ENCODE results near the gene INAFM2.
A peak's percentile ranks its signal among the peaks of the same experiment; 100 is the strongest.

The INAFM2 gene

DNA sequence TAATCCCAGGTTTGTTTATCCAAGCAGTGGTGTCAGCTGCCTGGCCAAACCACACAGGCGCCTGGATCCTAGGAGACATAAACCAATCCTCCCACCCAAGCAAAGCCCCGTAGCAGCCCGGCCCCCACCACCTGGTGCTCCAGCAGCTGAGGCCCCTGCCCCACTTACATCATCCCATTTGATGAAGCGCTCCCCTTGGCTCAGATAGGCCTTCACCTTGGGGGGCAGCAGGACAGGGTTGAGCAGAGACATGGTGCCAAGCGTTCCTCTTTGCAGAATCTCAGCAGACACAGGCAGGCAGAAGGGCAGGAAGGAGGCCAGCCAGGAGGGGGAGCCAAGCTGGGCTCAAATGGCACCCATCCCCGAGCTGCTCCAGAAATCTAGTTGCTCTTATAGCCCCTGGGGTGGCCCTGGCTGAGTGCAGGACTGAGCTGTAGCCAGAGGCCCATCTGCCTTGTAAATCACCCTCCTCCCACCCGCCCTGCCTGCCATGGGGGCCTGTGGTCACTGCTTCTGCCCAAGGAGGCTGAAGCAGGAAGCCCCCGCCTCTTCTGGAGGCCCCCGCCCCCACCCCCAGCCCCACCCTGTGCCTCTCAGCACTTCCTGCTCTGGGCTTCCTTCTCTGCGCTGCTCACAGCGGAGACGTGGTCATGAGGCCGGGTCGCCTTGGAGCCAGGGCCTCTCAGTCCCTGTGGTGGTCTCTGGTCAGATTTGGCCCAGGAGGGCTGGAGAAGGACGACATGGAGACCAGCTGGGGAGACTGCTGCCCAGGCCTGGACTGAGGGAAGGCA is 15.9 kb upstream of the INAFM2 start, which contains the start of gene PLCB2:
PLCB2 (minus strand) TSS at position 515 of the 791 bp plus-strand sequence; CDS start at position 252, 263 bp downstream.
- TF ChIP-seq CTCF (IDR thresholded peaks at IDR 0.05; ENCODE audit: insufficient read depth, low read length, poor library complexity, severe bottlenecking), result peak; percentile 58
- H3K27me3 ChIP-seq (replicated peaks; ENCODE audit: control insufficient read depth, insufficient read depth, low read length), result no peaks in the 10 kb centered on the region
- no peaks in the 10 kb centered on the region for H3K36me3 ChIP-seq (ENCODE audit: control insufficient read depth, insufficient read depth, low read length)
- H3K4me3 ChIP-seq (replicated peaks; ENCODE audit: low read depth, low read length), result peak within 1 kb of the TSS; percentile 71
- DNase-seq (ENCODE audit: extremely low read depth, insufficient read length), result peak; percentile 65

DNA sequence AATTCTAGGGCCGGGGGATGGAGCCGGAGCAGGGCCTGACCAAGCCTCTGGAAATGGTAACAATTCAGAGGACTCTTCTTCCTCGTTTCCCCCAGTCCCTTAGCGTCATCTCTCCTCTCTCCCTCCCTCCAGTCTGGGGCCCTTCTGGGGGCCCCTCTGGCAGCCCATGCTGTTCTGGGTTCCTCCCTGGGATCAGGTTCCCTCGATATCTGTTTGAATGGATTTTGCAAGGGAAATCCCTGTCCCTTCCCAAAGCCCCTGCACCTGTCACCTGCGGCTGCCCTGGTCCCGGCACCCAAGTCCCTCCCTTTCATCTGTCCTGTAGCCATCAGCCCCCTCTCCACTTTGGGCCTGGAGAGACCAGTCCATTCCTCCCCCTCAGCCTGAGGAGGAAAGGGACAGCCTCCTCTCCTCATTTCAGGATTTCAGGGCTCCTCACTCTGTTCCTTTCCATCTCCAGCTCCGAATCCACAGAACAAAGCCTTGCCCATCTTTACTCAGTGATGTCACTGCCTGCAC is 14.1 kb upstream of the INAFM2 start:
- H3K36me3 ChIP-seq (ENCODE audit: control insufficient read depth, insufficient read depth, low read length), result no peaks in the 10 kb centered on the region
- H3K27me3 ChIP-seq (replicated peaks; ENCODE audit: control insufficient read depth, insufficient read depth, low read length), result no peaks in the 10 kb centered on the region
- DNase-seq (ENCODE audit: extremely low read depth, insufficient read length), result no peak
- no peak overlapping the region for H3K4me3 ChIP-seq (replicated peaks; ENCODE audit: low read depth, low read length)
- no peak for TF ChIP-seq CTCF (IDR thresholded peaks at IDR 0.05; ENCODE audit: insufficient read depth, low read length, poor library complexity, severe bottlenecking)

GRCh38 chr15:40310001-40310959 is 13.2 kb upstream of the INAFM2 start:
- peak; percentile 73 for TF ChIP-seq CTCF (IDR thresholded peaks at IDR 0.05; ENCODE audit: insufficient read depth, low read length, poor library complexity, severe bottlenecking)
- Histone ChIP-seq H3K27me3 (replicated peaks; ENCODE audit: control insufficient read depth, insufficient read depth, low read length) (no peaks in the 10 kb centered on the region), H3K36me3 (ENCODE audit: control insufficient read depth, insufficient read depth, low read length) (no peaks in the 10 kb centered on the region), H3K4me3 (replicated peaks; ENCODE audit: low read depth, low read length) (no peak overlapping the region)
- no peak for DNase-seq (ENCODE audit: extremely low read depth, insufficient read length)

GRCh38 chr15:40310993-40311392 is 12.5 kb upstream of the INAFM2 start:
- H3K36me3 ChIP-seq (ENCODE audit: control insufficient read depth, insufficient read depth, low read length), result no peaks in the 10 kb centered on the region
- DNase-seq (ENCODE audit: extremely low read depth, insufficient read length), result no peak
- H3K27me3 ChIP-seq (replicated peaks; ENCODE audit: control insufficient read depth, insufficient read depth, low read length), result no peaks in the 10 kb centered on the region
- TF ChIP-seq CTCF (IDR thresholded peaks at IDR 0.05; ENCODE audit: insufficient read depth, low read length, poor library complexity, severe bottlenecking), result no peak
- no peak overlapping the region for H3K4me3 ChIP-seq (replicated peaks; ENCODE audit: low read depth, low read length)

DNA sequence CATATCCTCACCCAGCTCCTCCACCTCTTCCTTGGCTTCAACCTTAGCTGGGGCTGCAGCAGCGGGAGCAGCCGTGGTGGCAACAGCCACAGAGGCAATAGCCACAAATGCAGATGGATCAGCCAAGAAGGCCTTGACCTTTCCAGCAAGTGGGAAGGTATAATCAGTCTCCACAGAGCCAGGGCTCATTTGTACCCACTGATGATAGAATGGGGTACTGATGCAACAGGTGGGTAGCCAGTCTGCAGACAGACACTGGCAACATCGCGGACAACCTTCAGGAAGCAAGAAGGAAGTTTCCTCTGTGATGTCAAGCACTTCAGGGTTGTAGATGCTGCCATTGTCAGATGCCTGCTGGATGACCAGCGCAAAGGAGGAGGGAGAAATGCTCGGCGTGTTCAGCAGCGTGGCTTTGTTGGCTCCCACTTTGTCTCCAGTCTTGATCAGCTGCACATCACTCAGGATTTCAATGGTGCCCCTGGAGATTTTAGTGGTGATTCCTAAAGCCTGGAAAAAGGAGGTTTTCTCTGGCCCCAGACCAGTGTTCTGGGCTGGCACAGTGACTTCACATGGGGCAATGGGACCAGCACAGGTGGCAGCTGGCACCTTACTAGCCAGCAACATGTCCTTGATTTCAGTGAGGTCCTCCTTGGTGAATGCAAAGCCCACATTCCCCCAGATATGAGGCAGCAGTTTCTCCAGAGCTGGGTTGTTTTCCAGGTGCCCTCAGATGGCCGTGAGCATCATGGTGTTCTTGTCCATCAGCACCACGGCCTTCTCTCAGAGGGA is 10.9 kb upstream of the INAFM2 start:
- Histone ChIP-seq H3K27me3 (replicated peaks; ENCODE audit: control insufficient read depth, insufficient read depth, low read length) (no peaks in the 10 kb centered on the region), H3K4me3 (replicated peaks; ENCODE audit: low read depth, low read length) (no peak overlapping the region), H3K36me3 (ENCODE audit: control insufficient read depth, insufficient read depth, low read length) (no peaks in the 10 kb centered on the region)
- no peak for DNase-seq (ENCODE audit: extremely low read depth, insufficient read length)
- no peak for TF ChIP-seq CTCF (IDR thresholded peaks at IDR 0.05; ENCODE audit: insufficient read depth, low read length, poor library complexity, severe bottlenecking)
